Measurements from ENCODE around the gene PAX7.

GRCh38 chr1:18778437-18778836 lies 147.8 kb downstream of the PAX7 start:
- TF ChIP-seq JUND (IDR thresholded peaks at IDR 0.05; ENCODE audit: borderline replicate concordance, low read depth, low read length) (no peak), JUND (tag; IDR thresholded peaks at IDR 0.05; ENCODE audit: borderline replicate concordance, low read depth, low read length) (no peak), NR2C2 (CRISPR knock-in tag; IDR thresholded peaks at IDR 0.05) (no peak), NR2C2 (tag; IDR thresholded peaks at IDR 0.05) (no peak), MED1 (CRISPR knock-in tag; IDR thresholded peaks at IDR 0.05; ENCODE audit: borderline replicate concordance) (no peak), SIX5 (IDR thresholded peaks at IDR 0.05; ENCODE audit: borderline replicate concordance in 1 of 2, insufficient read depth in 1 of 2, low read depth in 1 of 2, low read length in 2 of 2) (no peak), HINFP (tag; conservative IDR thresholded peaks at IDR 0.05; ENCODE audit: low read depth) (no peak), RCOR1 (IDR thresholded peaks at IDR 0.05; ENCODE audit: borderline replicate concordance in 1 of 2, low read depth in 2 of 2, low read length in 2 of 2) (no peak), ZNF444 (CRISPR knock-in tag; IDR thresholded peaks at IDR 0.05) (no peak), NR2C1 (IDR thresholded peaks at IDR 0.05) (no peak), NR2C1 (tag; IDR thresholded peaks at IDR 0.05) (no peak), SMARCE1 (IDR thresholded peaks at IDR 0.05) (no peak), HNRNPL (IDR thresholded peaks at IDR 0.05; ENCODE audit: low read depth, low read length) (no peak)
- TF ChIP-seq, protein P1, sequence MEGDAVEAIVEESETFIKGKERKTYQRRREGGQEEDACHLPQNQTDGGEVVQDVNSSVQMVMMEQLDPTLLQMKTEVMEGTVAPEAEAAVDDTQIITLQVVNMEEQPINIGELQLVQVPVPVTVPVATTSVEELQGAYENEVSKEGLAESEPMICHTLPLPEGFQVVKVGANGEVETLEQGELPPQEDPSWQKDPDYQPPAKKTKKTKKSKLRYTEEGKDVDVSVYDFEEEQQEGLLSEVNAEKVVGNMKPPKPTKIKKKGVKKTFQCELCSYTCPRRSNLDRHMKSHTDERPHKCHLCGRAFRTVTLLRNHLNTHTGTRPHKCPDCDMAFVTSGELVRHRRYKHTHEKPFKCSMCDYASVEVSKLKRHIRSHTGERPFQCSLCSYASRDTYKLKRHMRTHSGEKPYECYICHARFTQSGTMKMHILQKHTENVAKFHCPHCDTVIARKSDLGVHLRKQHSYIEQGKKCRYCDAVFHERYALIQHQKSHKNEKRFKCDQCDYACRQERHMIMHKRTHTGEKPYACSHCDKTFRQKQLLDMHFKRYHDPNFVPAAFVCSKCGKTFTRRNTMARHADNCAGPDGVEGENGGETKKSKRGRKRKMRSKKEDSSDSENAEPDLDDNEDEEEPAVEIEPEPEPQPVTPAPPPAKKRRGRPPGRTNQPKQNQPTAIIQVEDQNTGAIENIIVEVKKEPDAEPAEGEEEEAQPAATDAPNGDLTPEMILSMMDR (IDR thresholded peaks at IDR 0.05 in 2 of 3, conservative IDR thresholded peaks at IDR 0.05 in 1 of 3; ENCODE audit: insufficient read depth in 2 of 3, low read depth in 1 of 3, low read length in 3 of 3), result no peak
- TF ChIP-seq, protein P2, sequence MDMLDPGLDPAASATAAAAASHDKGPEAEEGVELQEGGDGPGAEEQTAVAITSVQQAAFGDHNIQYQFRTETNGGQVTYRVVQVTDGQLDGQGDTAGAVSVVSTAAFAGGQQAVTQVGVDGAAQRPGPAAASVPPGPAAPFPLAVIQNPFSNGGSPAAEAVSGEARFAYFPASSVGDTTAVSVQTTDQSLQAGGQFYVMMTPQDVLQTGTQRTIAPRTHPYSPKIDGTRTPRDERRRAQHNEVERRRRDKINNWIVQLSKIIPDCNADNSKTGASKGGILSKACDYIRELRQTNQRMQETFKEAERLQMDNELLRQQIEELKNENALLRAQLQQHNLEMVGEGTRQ (CRISPR knock-in tag; IDR thresholded peaks at IDR 0.05), result no peak
